H1 (cell line): ENCODE results near the gene CGNL1. TPM values are rescaled to one million over a fixed set of nuclear protein-coding genes. Genes with fewer than 3 reads are reported as not detected.

Experiments used
- CTCF ChIA-PET: fragments of 300-600 bp; sonication (Branson Sonifier 250); formaldehyde crosslinking; loops from one replicate; lab custom pipeline; 2021; ENCODE audit not compliant: partially characterized antibody; lab: Charles Lee
- POLR2A ChIA-PET: fragments of 300-600 bp; sonication (Branson Sonifier 250); formaldehyde crosslinking; loops from one replicate; lab custom pipeline; 2021; ENCODE audit warnings: inconsistent platforms; ENCODE audit not compliant: partially characterized antibody; lab: Charles Lee
- DNase-seq, 2 experiments: peaks; one replicate each; pipeline versions ENCODE4 v3.0.0 to v3.0.0-alpha.2; 2010 to 2022; ENCODE audit warnings: low spot score in 2 of 2, low read depth in 1 of 2, mixed read lengths in 1 of 2
- FAIRE-seq: peaks from 2 replicates; lab custom pipeline; 2011; peaks lifted over from hg19 to GRCh38; lab: Jason Lieb, UNC
- H2AFZ ChIP-seq: 2 replicates; pipeline ENCODE4 v1.8.1; 2012; ENCODE audit warnings: low read length, inconsistent platforms
- H2AK5ac ChIP-seq: 2 replicates; pipeline ENCODE4 v1.6.1; 2013; ENCODE audit warnings: low read depth, low read length
- H2BK120ac ChIP-seq: replicated peaks from 2 replicates; pipeline ENCODE3; 2013; ENCODE audit warnings: low read depth, low read length, inconsistent platforms
- H2BK12ac ChIP-seq: 2 replicates; pipeline ENCODE4 v1.6.1; 2013; ENCODE audit warnings: low read depth, low read length
- H2BK15ac ChIP-seq: 2 replicates; pipeline ENCODE4 v1.6.1; 2013; ENCODE audit warnings: low read length
- H2BK20ac ChIP-seq: 2 replicates; pipeline ENCODE4 v1.6.1; 2013; ENCODE audit warnings: low read length
- H2BK5ac ChIP-seq: 2 replicates; pipeline ENCODE4 v1.6.1; 2013; ENCODE audit warnings: low read depth, low read length
- H3K14ac ChIP-seq: 2 replicates; pipeline ENCODE4 v1.6.1; 2013; ENCODE audit warnings: inconsistent platforms; ENCODE audit not compliant: insufficient read length
- H3K18ac ChIP-seq: 2 replicates; pipeline ENCODE4 v1.6.1; 2013; ENCODE audit warnings: low read length; ENCODE audit errors: extremely low read depth
- H3K23ac ChIP-seq: 2 replicates; pipeline ENCODE4 v1.6.1; 2013; ENCODE audit warnings: inconsistent platforms; ENCODE audit not compliant: insufficient read length
- H3K23me2 ChIP-seq: 2 replicates; pipeline ENCODE4 v1.6.1; 2013; ENCODE audit warnings: low read depth, low read length
- H3K27ac ChIP-seq: 2 replicates; pipeline ENCODE4 v1.6.1; 2011; ENCODE audit warnings: low read depth, low read length, inconsistent platforms
- H3K27me3 ChIP-seq, 4 experiments: replicated peaks in 1 of 4; 1 replicate in 1 of 4; 2 replicates in 3 of 4; pipeline versions ENCODE4 v1.6.1 to v1.8.1; 2011 to 2013; ENCODE audit warnings: low read length in 3 of 4, mild to moderate bottlenecking in 3 of 4, inconsistent platforms in 2 of 4, mixed read lengths in 2 of 4, moderate library complexity in 1 of 4; ENCODE audit not compliant: control insufficient read depth in 3 of 4, insufficient read depth in 3 of 4; ENCODE audit errors: extremely low read depth in 1 of 4
- H3K36me3 ChIP-seq, 4 experiments: 2 replicates each; pipeline versions ENCODE4 v1.6.1 to v1.8.1; 2011 to 2013; ENCODE audit warnings: mild to moderate bottlenecking in 4 of 4, low read length in 3 of 4, moderate library complexity in 2 of 4, control low read depth in 1 of 4, inconsistent platforms in 1 of 4; ENCODE audit not compliant: insufficient read depth in 4 of 4, control insufficient read depth in 2 of 4
- H3K4ac ChIP-seq: replicated peaks from 2 replicates; pipeline ENCODE3; 2013; ENCODE audit warnings: low read length, low read depth, mixed read lengths, inconsistent platforms; ENCODE audit not compliant: insufficient read length
- H3K4me1 ChIP-seq, 4 experiments: replicated peaks in 1 of 4; 1 replicate in 1 of 4; 2 replicates in 3 of 4; pipeline versions ENCODE4 v1.6.1 to v1.8.1; 2011 to 2013; ENCODE audit warnings: low read length in 3 of 4, inconsistent platforms in 2 of 4, mixed read lengths in 1 of 4; ENCODE audit not compliant: insufficient read depth in 4 of 4, control insufficient read depth in 3 of 4
- H3K4me2 ChIP-seq, 2 experiments: 2 replicates each; pipeline versions ENCODE4 v1.6.1 to v1.8.1; 2011 to 2013; ENCODE audit warnings: low read depth in 2 of 2, low read length in 2 of 2, control low read depth in 1 of 2, inconsistent platforms in 1 of 2, mild to moderate bottlenecking in 1 of 2; ENCODE audit not compliant: insufficient read depth in 1 of 2
- H3K4me3 ChIP-seq, 4 experiments: fragments of 200-600, 300-600 bp in 1 of 4; sonication (generic), shearing (Covaris generic), sonication (Bioruptor Twin) in 1 of 4; 2 replicates each; pipeline versions ENCODE4 v1.5.1 to v1.8.1; 2011 to 2016; ENCODE audit warnings: low read length in 4 of 4, low read depth in 3 of 4, control low read depth in 2 of 4, inconsistent platforms in 2 of 4, mild to moderate bottlenecking in 2 of 4, mixed read lengths in 1 of 4, moderate library complexity in 1 of 4; ENCODE audit not compliant: insufficient read depth in 2 of 4; ENCODE audit errors: extremely low read depth in 1 of 4
- H3K56ac ChIP-seq: replicated peaks from 2 replicates; pipeline ENCODE3; 2013; ENCODE audit warnings: low read depth, mild to moderate bottlenecking, mixed read lengths, low read length, inconsistent platforms; ENCODE audit not compliant: insufficient read length
- H3K79me1 ChIP-seq: 2 replicates; pipeline ENCODE4 v1.6.1; 2013; ENCODE audit warnings: low read depth, low read length, control low read depth
- H3K79me2 ChIP-seq, 2 experiments: 2 replicates each; pipeline versions ENCODE4 v1.6.1 to v1.8.1; 2012 to 2013; ENCODE audit warnings: low read length in 2 of 2, mild to moderate bottlenecking in 2 of 2, inconsistent platforms in 1 of 2; ENCODE audit not compliant: insufficient read depth in 2 of 2, control insufficient read depth in 1 of 2
- H3K9ac ChIP-seq, 4 experiments: replicated peaks in 1 of 4; 1 replicate in 1 of 4; 2 replicates in 3 of 4; pipeline versions ENCODE4 v1.6.1 to v1.8.1; 2011 to 2013; ENCODE audit warnings: low read depth in 3 of 4, low read length in 3 of 4, control low read depth in 2 of 4, mild to moderate bottlenecking in 2 of 4, moderate library complexity in 2 of 4, inconsistent platforms in 1 of 4; ENCODE audit errors: extremely low read depth in 1 of 4
- H3K9me3 ChIP-seq, 2 experiments: 2 replicates each; pipeline versions ENCODE4 v1.6.1 to v1.8.1; 2012 to 2013; ENCODE audit warnings: mild to moderate bottlenecking in 2 of 2, moderate library complexity in 2 of 2, control low read depth in 1 of 2, inconsistent platforms in 1 of 2, low read depth in 1 of 2, low read length in 1 of 2, mixed read lengths in 1 of 2; ENCODE audit not compliant: insufficient read depth in 2 of 2
- H4K20me1 ChIP-seq, 2 experiments: replicated peaks in 1 of 2; 2 replicates each; pipeline versions ENCODE3 to v1.8.1; 2011 to 2013; ENCODE audit warnings: inconsistent platforms in 2 of 2, low read length in 2 of 2, mild to moderate bottlenecking in 1 of 2; ENCODE audit not compliant: insufficient read depth in 2 of 2, control insufficient read depth in 1 of 2
- H4K5ac ChIP-seq: 2 replicates; pipeline ENCODE4 v1.6.1; 2013; ENCODE audit warnings: low read length, low read depth, mixed read lengths, inconsistent platforms; ENCODE audit not compliant: insufficient read length
- H4K8ac ChIP-seq: 2 replicates; pipeline ENCODE4 v1.8.0; 2013; ENCODE audit warnings: mild to moderate bottlenecking, moderate library complexity, low read length, inconsistent platforms; ENCODE audit not compliant: insufficient read depth; ENCODE audit errors: extremely low read depth
- H4K91ac ChIP-seq: replicated peaks from 2 replicates; pipeline ENCODE3; 2013; ENCODE audit warnings: low read length, mixed read lengths, inconsistent platforms; ENCODE audit not compliant: insufficient read length
- CEBPB ChIP-seq: IDR thresholded peaks from 2 replicates; pipeline ENCODE4 v1.6.1; 2012; ENCODE audit warnings: low read depth, low read length
- CTBP2 ChIP-seq: IDR thresholded peaks from 2 replicates; pipeline ENCODE4 v1.7.0; 2011; ENCODE audit warnings: borderline replicate concordance, mild to moderate bottlenecking, moderate library complexity, mixed read lengths, low read length; ENCODE audit not compliant: insufficient read depth, insufficient read length
- EZH2 ChIP-seq: fragments of 200-600 bp; sonication (generic); IDR thresholded peaks from 2 replicates; pipeline ENCODE4 v1.7.1; 2012; ENCODE audit warnings: low read depth, mild to moderate bottlenecking, moderate library complexity, low read length, inconsistent platforms; ENCODE audit not compliant: severe bottlenecking
- JUN ChIP-seq: IDR thresholded peaks from 2 replicates; pipeline ENCODE4 v1.6.1; 2011; ENCODE audit warnings: low read depth, mild to moderate bottlenecking, improper control_type of control experiment, low read length
- KDM1A ChIP-seq: fragments of 200-600, 300-600 bp; sonication (generic); IDR thresholded peaks from 2 replicates; pipeline ENCODE4 v1.7.1; 2016; ENCODE audit warnings: mild to moderate bottlenecking, low read length, borderline replicate concordance
- KDM5A ChIP-seq: fragments of 200-600 bp; IDR thresholded peaks from 2 replicates; pipeline ENCODE4 v1.7.1; 2012; ENCODE audit warnings: mild to moderate bottlenecking, low read length, inconsistent platforms, mixed read lengths
- MAFK ChIP-seq: IDR thresholded peaks from 2 replicates; pipeline ENCODE4 v1.6.1; 2012; ENCODE audit warnings: low read depth, mild to moderate bottlenecking, improper control_type of control experiment, low read length
- RFX5 ChIP-seq: IDR thresholded peaks from 2 replicates; pipeline ENCODE4 v1.6.1; 2011; ENCODE audit warnings: low read depth, low read length, improper control_type of control experiment, borderline replicate concordance
- SP1 ChIP-seq: IDR thresholded peaks from 2 replicates; pipeline ENCODE4 v1.6.1; 2011; ENCODE audit warnings: low read depth, low read length
- WGBS, 2 experiments: shearing (Covaris generic) in 1 of 2; methylation state at CpG; one replicate each; pipeline versions ENCODE4 v1.1.6 to v1.1.7; 2013 to 2015; ENCODE audit warnings: low lambda C conversion rate in 2 of 2, mixed read lengths in 2 of 2, inconsistent platforms in 1 of 2, low coverage in 1 of 2, missing lambda C conversion rate in 1 of 2; ENCODE audit not compliant: insufficient replicate concordance in 2 of 2, insufficient coverage in 1 of 2, insufficient read length in 1 of 2; ENCODE audit errors: extremely low coverage in 1 of 2, missing lambda C conversion rate in 1 of 2; 5-methylcytosine and 5-hydroxymethylcytosine counted together
- polyA plus RNA-seq, 7 experiments: library from polyadenylated mRNA; depleted of rRNA in 3 of 7; stranded (reverse) in 5 of 7; unstranded in 2 of 7; fragments of >200 nt in 5 of 7; fragments of 200-250 nt in 2 of 7; gene quantifications; 1 replicate in 5 of 7; 2 replicates in 1 of 7; 4 replicates in 1 of 7; pipeline versions ENCODE4 v1.2.1 to v1.2.3, GENCODE V29; 2011 to 2013; ENCODE audit warnings: missing spikeins in 2 of 7, mixed read lengths in 2 of 7
- total RNA-seq: library from RNA; stranded (reverse); fragmentation: NEBNext Ultra II Directional; extraction: Animal tissue kit (Norgen Biotek cat#: 25700); gene quantifications from 2 replicates; pipeline ENCODE4 v1.2.1, GENCODE V29; 2021
- TF ChIP-seq, protein P1 (sequence below): IDR thresholded peaks from 2 replicates; pipeline ENCODE4 v1.6.1; 2012; ENCODE audit warnings: inconsistent platforms

CGNL1 gene
- total and polyA plus RNA-seq, 2 of the 8 experiments (the other 6 are each of a cell fraction or from before 2014, with no cell fraction given): 21.8 to 75.6 TPM

- no peak overlapping the region for H3K4me2 ChIP-seq
- H2BK20ac ChIP-seq: no peak overlapping the region
- peaks cover 13% of the 10 kb centered on the region for H3K79me1 ChIP-seq
- peaks cover 0 to 7% of the 10 kb centered on the region in 2 experiments for H4K20me1 ChIP-seq
- FAIRE-seq: no peak
- H2BK120ac ChIP-seq: no peak overlapping the region
- H3K4me1 ChIP-seq: peaks cover 5 to 26% (median 10%) of the 10 kb centered on the region in 4 experiments
- no peak overlapping the region for H3K4ac ChIP-seq
- H4K91ac ChIP-seq: no peak overlapping the region
- no peaks in the 10 kb centered on the region for H3K23me2 ChIP-seq
- H3K23ac ChIP-seq: no peak overlapping the region
- H4K8ac ChIP-seq: no peak overlapping the region
- 84% methylated on average over 6 of the region's 6 CpGs; no CpG with 5 or more reads in 1 of the 2 experiments for WGBS, 2 experiments
- H3K4me3 ChIP-seq: no peak overlapping the region
- H4K5ac ChIP-seq: no peak overlapping the region
- no peak overlapping the region for H3K27ac ChIP-seq
- H2BK5ac ChIP-seq: no peak overlapping the region
- ChIA-PET CTCF (interaction anchor here (0.9 to 1.1 kb wide), 2 partner anchors 7 to 9 kb away, joined by 3 read pairs; no protein-coding TSS in a partner anchor), POLR2A (interaction anchor here (1.2 to 1.8 kb wide), 2 partner anchors 37 to 39 kb away, joined by 3 to 6 read pairs; no protein-coding TSS in a partner anchor)
- no peak overlapping the region for H3K56ac ChIP-seq
- no peak for DNase-seq
- H3K14ac ChIP-seq: no peak overlapping the region
- no peaks in the 10 kb centered on the region for H3K9me3 ChIP-seq
- no peak overlapping the region for H2BK15ac ChIP-seq
- H3K9ac ChIP-seq: no peak overlapping the region
- peaks cover 0 to 4% (median 0%) of the 10 kb centered on the region in 4 experiments; a peak in 2 of 8 replicates for H3K36me3 ChIP-seq
- H3K27me3 ChIP-seq: no peaks in the 10 kb centered on the region
- H2AK5ac ChIP-seq: no peak overlapping the region
- no peak overlapping the region for H3K18ac ChIP-seq
- peaks cover 0 to 84% of the 10 kb centered on the region in 2 experiments; a peak in 2 of 4 replicates for H3K79me2 ChIP-seq
- H2AFZ ChIP-seq: no peak overlapping the region
- TF ChIP-seq EZH2 (no peak), SP1 (no peak), KDM1A (no peak), JUN (no peak), KDM5A (no peak), CTBP2 (no peak), CEBPB (no peak), RFX5 (no peak), MAFK (no peak)
- TF ChIP-seq, protein P1, sequence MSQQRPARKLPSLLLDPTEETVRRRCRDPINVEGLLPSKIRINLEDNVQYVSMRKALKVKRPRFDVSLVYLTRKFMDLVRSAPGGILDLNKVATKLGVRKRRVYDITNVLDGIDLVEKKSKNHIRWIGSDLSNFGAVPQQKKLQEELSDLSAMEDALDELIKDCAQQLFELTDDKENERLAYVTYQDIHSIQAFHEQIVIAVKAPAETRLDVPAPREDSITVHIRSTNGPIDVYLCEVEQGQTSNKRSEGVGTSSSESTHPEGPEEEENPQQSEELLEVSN: no peak
- no peak overlapping the region for H2BK12ac ChIP-seq
These were observed 48.5 kb downstream of the CGNL1 start for GRCh38 chr15:57424628-57425405.
